Midbrain (tissue), 1 donor: ENCODE measurements around the gene CLDN22.

Experiments
- DNase-seq: peaks from one replicate; lab custom pipeline; 2025; lab: John Stamatoyannopoulos, UW

The CLDN22 gene

DNA sequence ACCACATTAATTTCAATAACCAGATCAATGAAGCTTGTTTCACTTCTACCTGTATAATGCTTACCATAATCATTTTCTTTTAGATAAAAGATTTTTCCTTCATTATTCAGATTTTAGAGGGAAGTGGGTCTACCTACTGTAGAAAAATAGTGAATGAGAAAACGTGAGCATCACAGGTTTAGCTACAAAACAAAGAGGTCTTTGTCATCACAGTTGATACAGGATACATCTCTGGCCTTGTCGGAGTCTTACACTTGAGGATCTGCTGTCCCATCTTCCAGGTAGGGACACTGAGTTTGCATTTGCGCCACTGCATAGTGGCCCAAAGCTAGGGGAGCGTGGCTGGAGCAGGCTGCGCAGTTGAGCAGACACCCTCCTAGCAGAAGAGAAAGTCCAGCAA, 1.4 kb upstream of the CLDN22 start:
- DNase-seq = no peak

DNA sequence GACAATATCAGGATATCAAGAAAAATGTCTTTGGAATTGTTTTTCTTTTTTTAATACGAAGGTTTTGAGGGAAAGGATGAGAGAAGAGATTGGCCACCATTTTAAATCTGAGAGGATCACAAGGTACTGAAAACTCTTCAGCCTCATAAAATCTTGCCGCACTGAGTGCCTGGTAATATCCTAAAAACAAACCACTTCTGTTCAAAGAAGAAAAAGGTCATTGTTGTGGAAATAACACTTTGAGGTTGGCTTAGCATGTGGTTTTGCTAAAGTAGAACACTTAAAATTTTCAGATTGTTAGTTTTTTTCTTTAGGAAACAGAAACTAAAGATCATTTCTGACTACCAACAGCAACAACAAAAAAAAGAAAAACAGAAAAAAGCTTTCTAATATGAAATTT, 1.0 kb upstream of the CLDN22 start:
- peak; percentile 13 for DNase-seq

DNA sequence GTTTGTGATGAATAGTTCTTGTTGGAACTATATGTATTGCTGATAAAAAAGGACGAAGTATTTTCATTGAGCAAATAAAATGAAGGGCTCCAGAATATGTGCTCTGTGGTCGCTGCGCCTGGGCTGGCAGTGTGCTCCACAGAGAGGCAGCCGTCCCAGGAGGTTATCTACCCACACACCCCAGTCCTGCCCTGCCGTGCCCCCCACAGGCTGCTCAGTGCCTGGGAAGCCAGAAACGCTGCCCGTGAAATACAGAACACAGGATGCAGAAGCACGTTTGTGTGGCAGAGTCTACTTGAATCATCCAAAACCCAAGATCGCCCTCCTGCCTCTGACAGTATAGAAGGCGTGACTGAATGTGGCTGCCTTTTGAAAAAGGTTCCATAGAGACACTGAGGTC, 1.4 kb downstream of the CLDN22 start:
- no peak for DNase-seq

DNA sequence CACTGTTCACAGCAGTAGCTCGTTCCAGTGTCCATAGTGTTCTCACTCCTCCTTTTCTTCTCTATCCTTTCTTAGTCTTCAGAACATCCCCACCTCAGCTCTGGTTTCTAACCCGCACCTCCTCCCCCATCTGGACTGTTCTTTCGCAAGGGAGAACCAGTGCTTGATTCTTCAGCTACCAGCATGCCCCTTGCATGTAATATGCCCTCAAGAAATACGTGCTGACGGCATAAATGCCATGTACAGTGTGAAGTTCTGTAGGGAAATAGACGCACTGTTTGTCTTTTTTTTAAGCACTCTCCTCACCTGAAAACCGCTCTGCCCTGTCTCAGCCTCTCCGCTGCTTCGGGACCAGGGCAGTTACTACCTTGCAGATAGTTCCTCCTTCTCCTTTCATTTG, 5.3 kb downstream of the CLDN22 start:
- DNase-seq = no peak

DNA sequence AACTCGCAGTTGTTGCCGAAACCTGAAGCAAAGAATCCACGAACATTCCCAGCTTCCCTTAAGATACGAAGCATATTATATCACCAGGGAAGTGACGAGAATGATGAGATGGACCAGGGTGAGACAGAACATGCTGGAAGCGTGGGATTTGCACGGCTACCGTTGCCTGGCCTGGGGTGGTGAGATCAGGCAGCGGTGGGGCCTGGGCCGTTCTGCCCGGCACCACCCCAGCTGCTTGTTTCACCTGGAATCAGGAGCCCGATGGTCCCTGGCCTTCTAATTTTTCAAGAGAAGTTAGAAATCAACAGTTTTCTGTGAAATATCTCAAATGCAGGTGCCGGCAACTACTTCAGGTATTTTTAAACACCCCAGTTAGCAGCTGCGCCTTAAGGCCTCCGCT, 5.7 kb downstream of the CLDN22 start:
- DNase-seq = no peak

DNA sequence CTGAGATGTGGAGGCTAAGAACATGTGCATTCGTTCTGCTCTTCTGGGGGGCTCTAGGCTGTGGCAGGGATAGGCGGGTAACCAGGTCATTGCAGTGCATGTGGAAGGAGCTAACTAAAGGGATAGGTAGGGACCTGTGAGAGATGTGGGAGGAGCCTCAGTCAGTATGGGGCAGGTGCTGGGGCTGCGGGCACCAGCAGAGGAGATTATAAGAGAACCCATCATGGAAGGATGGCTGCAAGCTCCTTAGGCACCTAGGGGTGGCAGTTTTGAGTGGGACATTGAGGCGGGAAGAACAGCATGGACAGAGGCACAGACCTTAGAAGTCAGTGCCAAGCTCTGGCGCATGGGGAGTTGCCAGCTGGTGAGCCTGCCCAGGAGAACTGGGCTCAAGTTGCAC, 7.2 kb downstream of the CLDN22 start:
- DNase-seq = no peak

DNA sequence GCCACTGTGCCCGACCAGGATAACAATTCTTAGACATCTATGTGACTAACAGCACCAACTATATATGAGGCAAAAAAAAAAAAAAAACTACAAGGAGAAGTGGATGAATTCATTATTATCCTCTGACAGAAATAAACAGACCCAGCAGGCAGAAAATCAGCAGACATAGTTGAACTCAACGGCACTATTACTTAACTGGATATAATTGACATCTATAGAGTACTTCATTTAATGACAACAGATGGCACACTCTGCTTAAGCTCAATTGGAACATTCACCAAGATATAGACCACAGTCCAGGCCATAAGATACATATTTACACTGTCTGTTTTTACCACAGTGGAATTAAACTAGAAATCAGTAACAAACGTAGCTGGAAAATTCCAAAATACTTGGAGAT, 13.3 kb downstream of the CLDN22 start:
- DNase-seq = no peak

DNA sequence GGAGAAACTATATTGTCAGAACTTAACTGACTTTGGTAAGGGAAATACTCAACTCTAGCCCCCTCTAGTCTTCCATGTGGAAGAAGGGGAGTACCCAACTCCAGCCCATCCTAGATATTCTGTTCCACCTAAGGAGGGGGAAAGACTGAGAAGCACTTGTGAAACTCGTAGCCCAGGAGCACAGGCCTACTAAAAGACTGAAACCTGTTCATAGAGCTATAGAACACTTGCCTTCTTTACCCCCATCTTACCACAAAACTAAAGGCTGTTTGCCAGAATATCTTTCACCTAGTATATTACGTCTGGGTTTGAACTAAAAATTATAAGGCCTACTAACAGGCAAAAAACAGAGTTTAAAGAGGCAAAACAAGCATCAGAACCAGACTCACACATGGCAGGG, 15.5 kb downstream of the CLDN22 start:
- DNase-seq = no peak

DNA sequence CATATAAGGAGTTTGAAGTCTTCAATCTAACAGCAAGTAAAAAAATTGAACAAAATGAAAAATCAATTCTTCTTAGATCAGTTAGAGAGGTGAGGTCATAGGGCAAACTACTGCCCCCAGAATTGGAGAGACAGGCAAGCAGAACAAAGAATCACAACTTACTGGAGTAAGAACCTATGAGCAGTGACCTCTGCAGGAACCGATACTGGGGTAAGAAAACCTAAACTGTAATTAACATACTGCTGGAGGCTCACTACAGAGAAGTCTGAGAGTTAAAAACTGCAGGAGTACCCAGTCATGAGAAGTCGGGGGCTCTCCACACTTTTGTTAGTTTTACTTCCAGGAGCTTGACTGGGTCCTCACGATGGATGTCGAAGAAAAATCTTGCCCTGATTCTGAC, 16.0 kb downstream of the CLDN22 start:
- DNase-seq = no peak

DNA sequence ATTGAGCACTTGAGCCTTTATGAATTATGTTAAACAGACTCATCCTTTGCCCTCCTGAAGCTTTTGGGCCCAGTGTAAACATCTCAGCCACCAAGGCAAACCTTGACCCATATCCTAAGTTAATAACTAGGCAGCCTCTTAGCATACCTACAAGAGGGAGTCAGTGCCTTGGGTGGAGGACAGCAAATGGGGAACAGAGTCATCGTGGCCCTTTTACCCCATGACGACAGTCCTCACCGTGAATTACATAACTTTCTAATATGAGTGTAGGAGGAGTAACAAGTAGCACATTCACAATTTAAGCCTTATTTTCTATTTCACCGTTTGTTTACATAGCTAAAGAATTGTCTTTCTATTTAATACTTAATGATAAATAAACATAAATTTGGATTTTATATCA, 16.8 kb downstream of the CLDN22 start:
- no peak for DNase-seq

DNA sequence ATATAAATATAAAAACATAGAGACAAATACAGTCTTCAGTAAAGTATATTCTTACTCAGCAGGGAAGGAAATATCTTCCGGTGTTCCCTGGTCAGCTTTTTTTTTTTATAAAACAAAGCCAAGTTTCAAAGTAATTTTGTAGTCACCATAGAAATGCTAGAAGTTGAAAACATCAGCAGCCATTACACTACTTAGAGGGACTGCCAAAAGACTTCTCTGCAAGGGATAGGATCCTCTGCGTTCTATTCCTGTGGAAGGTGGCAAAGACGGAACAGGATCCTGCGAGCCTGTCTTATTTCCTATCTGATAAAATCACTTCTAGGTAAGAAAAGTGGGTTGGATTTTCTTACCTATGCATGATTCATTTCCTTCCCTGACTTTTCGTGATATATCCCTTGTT, 19.4 kb downstream of the CLDN22 start:
- no peak for DNase-seq

DNA sequence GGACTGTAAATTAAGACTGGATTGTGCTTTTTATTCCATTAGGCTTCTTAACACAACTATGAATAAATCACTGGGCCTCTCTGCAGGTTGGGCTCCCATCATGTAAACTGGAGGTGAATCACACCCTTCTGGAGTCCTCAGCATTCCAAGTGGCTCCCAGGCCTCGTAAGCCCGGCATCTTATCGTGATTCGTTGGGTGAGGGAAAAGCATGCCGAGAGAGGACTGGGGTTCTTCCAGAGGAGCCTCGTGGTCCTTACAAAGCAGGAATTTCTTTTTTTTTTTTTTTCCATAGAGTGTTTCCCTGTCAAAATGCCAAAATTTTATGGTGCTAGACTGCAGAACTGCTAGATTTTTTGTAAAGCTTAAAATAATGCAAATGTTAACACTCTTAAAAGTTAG, 20.0 kb downstream of the CLDN22 start:
- no peak for DNase-seq

DNA sequence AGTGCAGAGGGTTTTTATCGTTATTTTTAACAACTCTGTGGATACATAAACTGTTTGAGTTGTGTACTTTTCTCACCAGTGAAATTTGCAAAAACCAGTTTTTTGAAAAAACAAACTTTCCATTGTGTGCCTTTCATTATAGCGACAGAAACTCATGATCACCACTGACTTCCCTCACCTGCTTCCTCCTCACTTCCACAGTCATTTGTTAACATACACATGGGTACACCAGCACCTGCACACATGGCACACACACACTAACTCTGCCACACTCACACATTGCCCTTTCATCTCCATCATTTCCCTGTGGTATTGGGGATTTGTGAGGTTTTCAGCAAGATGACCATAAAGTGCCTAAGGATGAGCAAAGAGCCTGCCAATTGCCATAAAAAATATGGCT, 20.6 kb downstream of the CLDN22 start:
- DNase-seq = no peak

DNA sequence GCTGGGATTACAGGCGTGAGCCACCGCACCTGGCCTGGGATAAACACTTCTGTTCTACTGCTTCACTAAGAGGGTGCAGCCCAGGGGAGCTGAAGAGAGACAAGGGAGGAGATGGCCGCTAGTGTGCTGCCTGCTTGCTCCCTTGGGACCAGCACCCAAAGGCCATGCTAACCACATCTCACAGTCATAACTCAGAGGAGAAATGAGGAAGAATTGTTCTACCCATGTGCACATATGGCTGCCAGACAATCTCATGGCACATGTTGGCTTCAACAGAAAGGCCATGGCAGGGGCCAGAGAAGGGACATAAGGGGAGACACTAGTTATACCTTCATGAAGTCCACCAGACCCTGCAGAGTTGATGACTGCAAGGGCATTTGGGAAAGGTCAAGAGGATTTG, 22.4 kb downstream of the CLDN22 start:
- no peak for DNase-seq

DNA sequence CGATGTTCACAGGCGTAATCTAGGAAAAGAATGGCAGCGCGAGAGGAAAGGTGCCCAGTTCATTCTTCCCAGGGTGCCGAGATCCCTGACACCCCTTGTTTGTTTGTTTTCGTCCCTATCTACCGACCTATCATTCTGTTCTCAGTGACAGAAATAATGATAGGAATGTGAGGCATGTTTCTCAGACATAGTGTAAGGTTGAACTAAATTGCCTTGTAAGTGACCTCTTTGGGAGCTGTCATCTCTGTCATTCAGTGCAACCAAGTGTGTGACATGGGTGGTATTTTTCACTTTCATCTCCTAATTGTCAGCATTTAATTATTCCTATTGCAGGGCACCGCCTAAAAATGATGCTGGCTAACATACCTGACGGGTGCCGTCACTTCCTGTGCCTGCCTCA, 24.4 kb downstream of the CLDN22 start:
- no peak for DNase-seq

DNA sequence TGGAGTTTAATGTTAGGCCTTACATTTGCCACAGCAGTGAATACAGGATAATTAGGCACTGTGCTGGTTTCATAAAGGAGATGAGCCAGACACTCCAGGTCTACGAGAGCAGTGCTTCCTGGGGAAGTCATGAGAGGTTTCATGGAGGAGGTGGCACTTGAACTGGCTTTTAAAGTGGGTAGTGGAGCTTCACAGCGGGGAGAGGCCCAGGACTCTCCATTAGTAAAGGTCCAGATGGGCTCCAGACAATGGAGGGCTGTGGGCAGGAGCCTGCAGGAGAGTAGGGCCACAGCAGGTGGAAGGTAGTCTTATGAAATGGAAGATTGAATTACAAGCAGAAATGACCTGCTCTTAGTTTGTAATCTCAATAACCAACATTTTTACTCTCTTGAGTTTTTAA, 29.0 kb downstream of the CLDN22 start:
- DNase-seq = no peak

DNA sequence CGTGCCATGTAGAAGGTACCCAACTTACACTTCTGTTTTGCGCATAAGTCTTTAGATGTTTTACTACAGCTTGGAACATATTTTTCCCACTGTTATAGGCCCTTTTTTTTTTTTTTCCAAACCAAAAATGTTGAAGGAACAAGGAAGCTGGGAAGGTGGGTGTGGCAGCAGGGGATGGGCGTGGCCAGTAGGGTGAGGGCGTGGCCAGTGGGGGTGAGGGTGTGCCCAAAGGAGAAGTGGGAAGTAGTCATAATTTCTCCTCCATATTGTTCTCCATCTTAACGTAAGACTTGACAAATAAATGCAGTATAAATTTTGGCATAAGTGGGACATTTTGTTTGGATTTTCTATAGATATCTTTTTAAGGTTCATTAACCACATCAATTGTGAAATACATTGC, 30.4 kb downstream of the CLDN22 start:
- no peak for DNase-seq

DNA sequence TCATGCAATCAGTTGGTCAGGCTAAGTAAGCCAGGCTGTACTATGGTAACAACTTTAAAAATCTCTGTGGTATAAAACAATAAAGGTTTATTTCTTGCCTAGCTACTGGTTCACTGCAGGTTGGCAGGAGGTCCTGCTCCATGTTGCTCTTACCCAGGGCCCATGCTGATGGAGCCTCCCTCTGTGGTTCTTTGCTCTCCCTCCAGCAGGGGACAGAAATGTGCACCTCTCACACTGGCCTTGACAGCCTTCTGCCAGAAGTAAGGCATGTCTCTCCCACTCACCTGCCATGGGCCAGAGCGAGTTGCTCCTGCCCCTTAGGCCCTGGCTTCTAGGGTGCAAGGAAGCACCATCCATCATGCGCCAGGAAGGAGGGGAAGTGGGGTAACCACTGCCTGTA, 31.1 kb downstream of the CLDN22 start:
- DNase-seq = no peak

DNA sequence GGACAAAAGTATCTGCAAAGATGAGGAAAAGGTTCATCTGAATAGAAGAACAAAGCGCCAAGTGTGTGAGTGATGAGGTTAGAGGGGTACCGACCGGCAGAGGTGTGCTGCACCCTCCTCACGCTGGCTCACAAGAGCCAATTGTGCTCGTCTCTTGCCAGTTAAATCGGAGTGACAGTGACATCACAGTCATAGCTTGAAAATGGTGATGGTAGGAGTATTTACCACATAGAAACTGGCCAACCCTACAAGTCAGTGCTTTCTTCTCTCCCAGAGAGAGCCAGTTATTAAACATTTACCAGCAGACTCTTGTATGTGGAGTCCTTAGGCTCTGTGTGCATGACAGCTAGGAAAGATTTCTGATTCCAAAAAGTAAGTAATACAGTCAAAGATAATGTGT, 32.4 kb downstream of the CLDN22 start:
- no peak for DNase-seq

DNA sequence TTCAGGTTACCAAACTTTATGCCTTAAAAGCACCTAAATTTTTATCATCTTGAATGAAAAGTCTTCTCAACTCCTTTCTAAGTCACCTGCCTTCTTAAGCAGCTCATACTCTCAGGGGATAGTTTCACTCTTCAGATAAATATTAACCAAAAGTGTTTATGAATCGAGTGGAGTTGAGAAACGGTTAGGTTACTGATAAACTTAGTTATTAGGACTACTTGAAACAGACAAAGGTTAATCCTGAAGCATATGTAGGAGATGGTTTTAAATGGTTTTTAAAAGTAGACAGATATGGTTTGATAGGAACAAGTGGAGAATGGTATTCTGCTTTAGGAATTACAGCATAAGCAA, 32.8 kb downstream of the CLDN22 start:
- no peak for DNase-seq

DNA sequence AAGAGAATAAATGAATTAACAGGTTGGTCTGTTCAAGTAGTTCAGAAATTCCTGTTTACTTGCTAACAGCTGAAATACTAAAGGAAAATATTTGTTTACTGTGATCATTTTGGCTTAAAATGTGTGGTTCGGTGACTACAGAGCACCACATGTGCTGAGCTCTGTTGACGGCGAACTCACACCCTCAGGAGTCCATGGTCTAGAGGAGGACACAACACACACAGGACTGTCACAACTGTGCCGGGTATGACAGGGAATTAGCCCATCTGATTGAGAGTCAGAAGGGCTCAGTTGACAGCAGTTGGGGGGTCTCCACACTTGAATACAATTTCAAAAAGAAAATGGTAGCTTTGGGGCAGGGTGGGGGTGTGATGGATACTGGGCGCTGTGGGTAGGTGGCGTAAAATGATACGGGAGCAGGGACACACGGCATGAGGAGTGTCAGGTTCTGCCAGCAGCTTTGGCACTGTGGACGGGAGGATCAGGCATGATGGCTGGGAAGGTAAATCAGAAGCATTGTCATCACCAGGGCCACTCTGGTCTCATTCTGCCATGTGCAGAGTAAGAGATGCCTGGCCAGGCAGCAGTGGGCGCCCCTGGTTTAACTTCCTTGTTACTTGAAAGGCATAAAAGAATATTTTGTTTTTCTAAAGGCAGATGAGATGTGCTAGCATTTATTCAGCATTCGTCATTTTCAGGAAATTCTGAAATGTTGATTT, 33.3 kb downstream of the CLDN22 start:
- no peak for DNase-seq

DNA sequence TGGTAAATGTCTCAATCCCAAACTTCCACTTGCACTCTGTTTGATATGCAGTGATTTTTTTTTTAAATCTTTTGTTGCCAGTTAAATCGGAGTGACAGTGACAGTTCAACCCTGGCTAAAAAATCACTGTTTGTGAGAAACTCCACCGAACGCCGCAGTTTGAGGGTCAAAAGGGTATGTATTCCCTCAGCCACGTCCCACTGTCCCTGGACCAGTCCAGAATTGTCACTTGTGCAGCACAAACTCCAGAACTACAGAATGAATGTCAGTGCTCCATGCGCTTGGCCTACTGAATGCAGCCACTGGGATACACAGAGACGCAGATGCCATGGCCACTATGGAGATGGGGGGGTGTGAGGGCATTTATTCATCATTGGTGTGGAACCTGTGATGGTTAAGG, 34.2 kb downstream of the CLDN22 start:
- no peak for DNase-seq

DNA sequence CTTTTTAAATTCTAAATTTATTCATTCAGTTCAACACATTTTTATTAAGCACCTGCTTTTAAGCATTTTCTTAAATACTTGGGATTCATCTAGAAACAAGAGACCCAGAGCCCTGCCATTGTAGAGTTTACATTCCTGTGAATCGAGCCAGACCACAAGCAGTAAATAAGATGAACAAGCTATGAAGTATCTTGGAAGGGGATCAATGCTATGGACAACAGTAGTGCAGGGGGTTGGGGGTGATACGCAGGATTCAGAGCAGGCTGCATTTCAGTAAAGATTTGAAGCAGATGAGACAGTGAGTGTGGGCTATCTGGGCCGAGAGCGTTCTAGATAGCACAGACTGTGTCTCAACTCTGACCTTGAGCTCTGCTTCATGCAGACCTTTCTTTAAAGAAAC, 35.1 kb downstream of the CLDN22 start:
- no peak for DNase-seq

DNA sequence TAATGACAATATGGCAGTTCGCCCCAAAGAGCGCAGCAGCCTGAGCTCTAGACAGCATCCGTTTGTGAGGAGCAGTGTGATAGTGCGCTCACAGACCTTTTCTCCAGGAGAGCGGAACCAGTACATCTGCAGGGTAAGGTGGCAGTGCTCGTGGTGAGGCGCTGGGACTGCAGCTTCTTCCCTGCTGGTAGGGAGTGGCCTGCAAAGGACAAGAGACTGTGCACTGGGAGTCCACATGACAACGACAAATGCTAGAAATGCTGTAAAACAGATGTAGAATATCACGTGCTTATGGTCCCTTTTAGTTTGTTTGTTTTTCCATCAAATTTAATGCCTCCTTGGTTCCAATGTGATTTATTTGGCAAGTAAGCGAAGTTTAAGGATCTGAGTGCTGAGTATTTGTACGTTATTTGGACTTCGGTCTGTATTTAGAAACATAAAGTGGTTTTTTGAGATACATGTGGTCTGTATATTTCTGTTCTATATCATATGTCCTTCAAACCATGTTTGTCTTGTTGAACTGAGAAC, 35.8 kb downstream of the CLDN22 start:
- no peak for DNase-seq

DNA sequence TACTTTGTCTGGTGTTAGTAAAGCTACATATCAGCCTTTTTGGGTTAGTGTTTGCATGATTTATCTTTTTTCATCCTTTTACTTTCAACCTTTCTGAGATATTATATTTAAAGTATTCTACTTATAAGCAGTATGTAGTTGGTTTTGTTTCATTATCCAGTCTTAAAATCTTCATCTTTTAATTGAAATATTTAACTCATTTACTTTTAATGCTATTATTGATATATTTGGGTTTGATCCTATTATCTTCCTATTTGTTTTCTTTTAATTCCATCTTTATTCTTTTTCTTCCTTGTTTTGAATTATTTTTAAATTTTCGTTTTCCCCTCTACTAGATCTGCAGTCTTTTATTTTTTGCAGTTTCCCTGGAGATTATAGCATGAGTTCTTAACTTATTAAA, 44.0 kb downstream of the CLDN22 start:
- no peak for DNase-seq
